Activated naive CD4-positive, alpha-beta T cell treated with anti-CD3 and anti-CD28 coated beads, Interleukin-2, amount 50 U/mL, for 72 hours (primary cell): ENCODE measurements around the gene DHX35. TPM values are rescaled to one million over a fixed set of nuclear protein-coding genes. Genes with fewer than 3 reads are reported as not detected.

Experiments used
- ATAC-seq, 2 donors: fragments of 150-1000 bp; cut with Tn5 transposase; 2 replicates each; pipeline ENCODE4 v1.10.0; 2021; ENCODE audit warnings: mild to moderate bottlenecking in 2 of 2, moderate library complexity in 2 of 2
- DNase-seq, 2 donors: peaks; one replicate each; pipeline ENCODE4 v3.0.0; 2021 to 2022; ENCODE audit warnings: low spot score in 2 of 2
- H3K27ac Mint-ChIP-seq, 2 donors: one replicate each; pipeline ENCODE4 v1.8.0; 2022; ENCODE audit warnings: mild to moderate bottlenecking in 2 of 2, mixed read lengths in 2 of 2
- H3K36me3 Mint-ChIP-seq, 2 donors: one replicate each; pipeline ENCODE4 v1.8.0; 2022; ENCODE audit warnings: mixed read lengths in 2 of 2
- H3K9me3 Mint-ChIP-seq, 2 donors: one replicate each; pipeline ENCODE4 v1.8.0; 2022; ENCODE audit warnings: mixed read lengths in 2 of 2
- total RNA-seq, 2 donors: library from RNA; stranded (reverse); gene quantifications; one replicate each; pipeline ENCODE4 v1.2.3, GENCODE V29; 2022

Gene DHX35
- total RNA-seq, 2 donors from 2014 or later = 11.6 to 12.1 TPM

- H3K9me3 Mint-ChIP-seq = no peaks in the 10 kb centered on the region
- ATAC-seq = no peak
Observed at GRCh38 chr20:38934530-38934929, 27.6 kb upstream of the DHX35 start.

GRCh38 chr20:38935285-38935684 lies 26.9 kb upstream of the DHX35 start:
- H3K36me3 Mint-ChIP-seq = peaks cover 0 to 15% of the 10 kb centered on the region in 2 donors
- DNase-seq (no peak), ATAC-seq (no peak)
- no peaks in the 10 kb centered on the region for H3K9me3 Mint-ChIP-seq
- H3K27ac Mint-ChIP-seq = no peak overlapping the region

More at GRCh38 chr20:38934530-38934929, 27.6 kb upstream of the DHX35 start:
- no peak for DNase-seq
- Mint-ChIP-seq H3K36me3 (peaks cover 0 to 12% of the 10 kb centered on the region in 2 donors), H3K27ac (no peak overlapping the region)

GRCh38 chr20:38935967-38936407 lies 26.2 kb upstream of the DHX35 start:
- Mint-ChIP-seq H3K27ac (no peak overlapping the region), H3K9me3 (no peaks in the 10 kb centered on the region), H3K36me3 (peaks cover 0 to 15% of the 10 kb centered on the region in 2 donors)
- ATAC-seq (no peak), DNase-seq (no peak)

GRCh38 chr20:38937000-38937399 lies 25.1 kb upstream of the DHX35 start:
- DNase-seq = no peak
- H3K36me3 Mint-ChIP-seq = peaks cover 0 to 15% of the 10 kb centered on the region in 2 donors
- no peak overlapping the region for H3K27ac Mint-ChIP-seq
- no peaks in the 10 kb centered on the region for H3K9me3 Mint-ChIP-seq
- ATAC-seq = no peak

GRCh38 chr20:38937978-38938473 lies 24.1 kb upstream of the DHX35 start:
- no peaks in the 10 kb centered on the region for H3K9me3 Mint-ChIP-seq
- ATAC-seq = no peak
- peaks cover 4 to 20% of the 10 kb centered on the region in 2 donors for H3K36me3 Mint-ChIP-seq
- no peak overlapping the region for H3K27ac Mint-ChIP-seq
- DNase-seq = no peak

- no peaks in the 10 kb centered on the region for H3K9me3 Mint-ChIP-seq
Observed at GRCh38 chr20:38939686-38940085, 22.5 kb upstream of the DHX35 start.

GRCh38 chr20:38940644-38941043 lies 21.5 kb upstream of the DHX35 start:
- Mint-ChIP-seq H3K9me3 (no peaks in the 10 kb centered on the region), H3K36me3 (peaks cover 4 to 20% of the 10 kb centered on the region in 2 donors), H3K27ac (no peak overlapping the region)
- DNase-seq = no peak
- ATAC-seq = no peak

More at GRCh38 chr20:38939686-38940085, 22.5 kb upstream of the DHX35 start:
- Mint-ChIP-seq H3K27ac (no peak overlapping the region), H3K36me3 (peaks cover 4 to 20% of the 10 kb centered on the region in 2 donors)
- DNase-seq = no peak
- no peak for ATAC-seq

GRCh38 chr20:38941726-38942389 lies 20.3 kb upstream of the DHX35 start:
- DNase-seq = no peak
- H3K27ac Mint-ChIP-seq = no peak overlapping the region
- H3K36me3 Mint-ChIP-seq = peaks cover 4 to 28% of the 10 kb centered on the region in 2 donors
- no peak for ATAC-seq
- no peaks in the 10 kb centered on the region for H3K9me3 Mint-ChIP-seq

- no peak overlapping the region for H3K27ac Mint-ChIP-seq
- H3K36me3 Mint-ChIP-seq = peaks cover 8 to 28% of the 10 kb centered on the region in 2 donors
- no peak for ATAC-seq
- no peak for DNase-seq
- H3K9me3 Mint-ChIP-seq = no peaks in the 10 kb centered on the region
Observed at GRCh38 chr20:38945012-38945411, 17.1 kb upstream of the DHX35 start.

GRCh38 chr20:38946836-38947235 lies 15.3 kb upstream of the DHX35 start:
- no peak for DNase-seq
- no peaks in the 10 kb centered on the region for H3K9me3 Mint-ChIP-seq
- no peak for ATAC-seq
- H3K36me3 Mint-ChIP-seq = peaks cover 13 to 35% of the 10 kb centered on the region in 2 donors
- no peak overlapping the region for H3K27ac Mint-ChIP-seq

- H3K9me3 Mint-ChIP-seq = no peaks in the 10 kb centered on the region
- DNase-seq (no peak), ATAC-seq (no peak)
- no peak overlapping the region for H3K27ac Mint-ChIP-seq
- peaks cover 14 to 40% of the 10 kb centered on the region in 2 donors for H3K36me3 Mint-ChIP-seq
Observed at GRCh38 chr20:38947931-38948362, 14.2 kb upstream of the DHX35 start.

GRCh38 chr20:38950254-38950653 lies 11.9 kb upstream of the DHX35 start:
- H3K27ac Mint-ChIP-seq = no peak overlapping the region

GRCh38 chr20:38951611-38952010 lies 10.5 kb upstream of the DHX35 start:
- no peaks in the 10 kb centered on the region for H3K9me3 Mint-ChIP-seq
- H3K36me3 Mint-ChIP-seq = peaks cover 14 to 35% of the 10 kb centered on the region in 2 donors
- DNase-seq (no peak), ATAC-seq (no peak)
- H3K27ac Mint-ChIP-seq = peak overlapping the region; percentile 39 to 44

More at GRCh38 chr20:38950254-38950653, 11.9 kb upstream of the DHX35 start:
- peaks cover 14 to 40% of the 10 kb centered on the region in 2 donors for H3K36me3 Mint-ChIP-seq
- H3K9me3 Mint-ChIP-seq = no peaks in the 10 kb centered on the region
- ATAC-seq = no peak
- DNase-seq = no peak

- DNase-seq = no peak
- ATAC-seq = no peak
- Mint-ChIP-seq H3K36me3 (peaks cover 14 to 29% of the 10 kb centered on the region in 2 donors), H3K9me3 (no peaks in the 10 kb centered on the region), H3K27ac (no peak overlapping the region)
Observed at GRCh38 chr20:38952153-38952552, 10.0 kb upstream of the DHX35 start.

GRCh38 chr20:38953630-38954340 lies 8.4 kb upstream of the DHX35 start:
- no peaks in the 10 kb centered on the region for H3K9me3 Mint-ChIP-seq
- H3K36me3 Mint-ChIP-seq = peaks cover 10 to 19% of the 10 kb centered on the region in 2 donors
- DNase-seq (no peak), ATAC-seq (no peak)
- H3K27ac Mint-ChIP-seq = peak overlapping the region in 1 of 2 donors; percentile 33

GRCh38 chr20:38957235-38957876 lies 4.8 kb upstream of the DHX35 start:
- ATAC-seq = no peak
- no peak overlapping the region for H3K27ac Mint-ChIP-seq
- DNase-seq = no peak
- H3K9me3 Mint-ChIP-seq = no peaks in the 10 kb centered on the region
- peaks cover 8 to 15% of the 10 kb centered on the region in 2 donors for H3K36me3 Mint-ChIP-seq

GRCh38 chr20:38957915-38958485 lies 4.1 kb upstream of the DHX35 start:
- DNase-seq (no peak), ATAC-seq (no peak)
- peaks cover 13 to 16% of the 10 kb centered on the region in 2 donors for H3K36me3 Mint-ChIP-seq
- no peak overlapping the region for H3K27ac Mint-ChIP-seq
- H3K9me3 Mint-ChIP-seq = no peaks in the 10 kb centered on the region
